ENCODE data around the gene ZDHHC8.

DNA sequence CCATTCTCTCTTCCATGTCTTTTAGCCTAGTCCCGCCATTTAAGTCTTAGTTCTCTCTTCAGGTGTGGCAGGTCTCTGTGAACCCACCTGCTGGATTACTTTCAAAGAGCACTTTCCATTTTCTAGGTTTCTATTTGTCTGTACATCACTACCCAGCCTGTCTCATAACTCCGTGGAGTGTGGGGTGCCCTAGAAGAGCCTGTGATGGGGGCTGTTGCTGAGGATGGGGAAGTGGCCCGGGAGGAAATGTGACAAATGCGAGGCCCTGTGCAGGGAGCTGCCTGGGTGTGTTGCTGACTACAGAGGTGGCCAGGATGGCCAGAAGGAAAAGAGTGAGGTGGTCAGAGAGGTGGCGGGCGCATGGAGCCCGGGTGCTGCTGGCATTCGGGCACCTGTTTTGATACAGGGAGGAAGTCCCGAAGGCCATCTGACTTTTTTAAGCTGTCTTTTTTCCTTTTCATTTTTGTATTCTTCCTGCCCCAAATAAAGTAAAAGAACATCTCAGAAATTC is 40.8 kb upstream of the ZDHHC8 start:
- TF ChIP-seq, protein P1, sequence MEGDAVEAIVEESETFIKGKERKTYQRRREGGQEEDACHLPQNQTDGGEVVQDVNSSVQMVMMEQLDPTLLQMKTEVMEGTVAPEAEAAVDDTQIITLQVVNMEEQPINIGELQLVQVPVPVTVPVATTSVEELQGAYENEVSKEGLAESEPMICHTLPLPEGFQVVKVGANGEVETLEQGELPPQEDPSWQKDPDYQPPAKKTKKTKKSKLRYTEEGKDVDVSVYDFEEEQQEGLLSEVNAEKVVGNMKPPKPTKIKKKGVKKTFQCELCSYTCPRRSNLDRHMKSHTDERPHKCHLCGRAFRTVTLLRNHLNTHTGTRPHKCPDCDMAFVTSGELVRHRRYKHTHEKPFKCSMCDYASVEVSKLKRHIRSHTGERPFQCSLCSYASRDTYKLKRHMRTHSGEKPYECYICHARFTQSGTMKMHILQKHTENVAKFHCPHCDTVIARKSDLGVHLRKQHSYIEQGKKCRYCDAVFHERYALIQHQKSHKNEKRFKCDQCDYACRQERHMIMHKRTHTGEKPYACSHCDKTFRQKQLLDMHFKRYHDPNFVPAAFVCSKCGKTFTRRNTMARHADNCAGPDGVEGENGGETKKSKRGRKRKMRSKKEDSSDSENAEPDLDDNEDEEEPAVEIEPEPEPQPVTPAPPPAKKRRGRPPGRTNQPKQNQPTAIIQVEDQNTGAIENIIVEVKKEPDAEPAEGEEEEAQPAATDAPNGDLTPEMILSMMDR (IDR thresholded peaks at IDR 0.05) = no peak
- TF ChIP-seq POLR2A (IDR thresholded peaks at IDR 0.05) = no peak
- TF ChIP-seq EP300 (IDR thresholded peaks at IDR 0.05) = no peak
- TF ChIP-seq POLR2AphosphoS5 (IDR thresholded peaks at IDR 0.05) = no peak
